HFF-Myc (cell line): ENCODE results near the gene GASK1B.

Experiments used
- DNase-seq: peaks from one replicate; pipeline ENCODE4 v3.0.0-alpha.2; 2011; ENCODE audit warnings: low read depth; ENCODE audit errors: extremely low read depth
- H3K4me3 ChIP-seq: replicated peaks from 2 replicates; pipeline ENCODE4 v1.5.1; 2011; ENCODE audit warnings: low read depth, mild to moderate bottlenecking, control low read depth, low read length
- TF ChIP-seq, protein P1 (sequence below): IDR thresholded peaks from 2 replicates; pipeline ENCODE4 v1.5.1; 2012; ENCODE audit warnings: mild to moderate bottlenecking, low read depth, low read length, control low read depth; ENCODE audit errors: missing control alignments

The GASK1B gene

DNA sequence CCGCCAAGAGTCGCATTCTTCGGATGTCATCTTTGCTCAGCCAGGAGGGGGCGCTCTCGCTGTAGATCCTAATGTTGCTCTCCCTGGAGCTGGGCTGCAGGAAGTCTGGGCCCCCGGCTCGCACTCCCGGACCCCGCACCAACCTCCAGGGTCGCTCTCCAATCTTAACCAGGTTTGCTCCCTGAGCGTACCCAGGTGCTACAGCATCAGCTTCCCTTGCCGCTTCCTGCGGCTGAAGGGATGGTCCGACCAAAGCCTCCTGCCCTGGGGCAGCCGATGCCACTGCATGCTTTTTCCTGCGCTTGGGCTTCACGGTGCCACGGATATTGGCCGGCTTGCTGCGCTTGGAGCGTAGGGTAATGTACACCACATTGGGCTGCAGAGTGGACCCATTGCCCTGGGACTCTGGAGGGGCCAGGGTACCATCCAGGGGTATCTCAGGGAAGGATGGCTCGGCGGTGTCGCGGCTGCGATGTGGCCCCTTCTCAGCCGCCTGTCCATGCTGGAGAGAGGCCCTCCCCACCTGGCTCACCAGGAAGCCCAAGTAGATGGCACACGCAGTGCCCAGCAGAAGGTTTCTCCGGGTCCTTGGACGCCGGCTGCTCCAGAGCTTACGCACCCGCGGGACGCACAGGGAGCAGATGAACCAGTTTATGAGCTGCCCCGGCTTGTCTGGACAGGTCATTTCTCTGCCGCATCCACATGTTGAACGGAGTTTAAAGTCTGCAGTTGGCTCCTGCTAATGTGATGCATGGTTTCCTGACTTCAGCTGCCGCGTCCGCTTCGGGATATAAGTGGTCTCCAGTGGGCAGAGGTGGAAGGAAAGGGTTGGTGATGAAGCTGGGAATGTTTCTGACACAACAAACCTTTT is 1.9 kb downstream of the GASK1B start:
- peak overlapping the region; percentile 47 for H3K4me3 ChIP-seq
- DNase-seq, result no peak
- TF ChIP-seq, protein P1, sequence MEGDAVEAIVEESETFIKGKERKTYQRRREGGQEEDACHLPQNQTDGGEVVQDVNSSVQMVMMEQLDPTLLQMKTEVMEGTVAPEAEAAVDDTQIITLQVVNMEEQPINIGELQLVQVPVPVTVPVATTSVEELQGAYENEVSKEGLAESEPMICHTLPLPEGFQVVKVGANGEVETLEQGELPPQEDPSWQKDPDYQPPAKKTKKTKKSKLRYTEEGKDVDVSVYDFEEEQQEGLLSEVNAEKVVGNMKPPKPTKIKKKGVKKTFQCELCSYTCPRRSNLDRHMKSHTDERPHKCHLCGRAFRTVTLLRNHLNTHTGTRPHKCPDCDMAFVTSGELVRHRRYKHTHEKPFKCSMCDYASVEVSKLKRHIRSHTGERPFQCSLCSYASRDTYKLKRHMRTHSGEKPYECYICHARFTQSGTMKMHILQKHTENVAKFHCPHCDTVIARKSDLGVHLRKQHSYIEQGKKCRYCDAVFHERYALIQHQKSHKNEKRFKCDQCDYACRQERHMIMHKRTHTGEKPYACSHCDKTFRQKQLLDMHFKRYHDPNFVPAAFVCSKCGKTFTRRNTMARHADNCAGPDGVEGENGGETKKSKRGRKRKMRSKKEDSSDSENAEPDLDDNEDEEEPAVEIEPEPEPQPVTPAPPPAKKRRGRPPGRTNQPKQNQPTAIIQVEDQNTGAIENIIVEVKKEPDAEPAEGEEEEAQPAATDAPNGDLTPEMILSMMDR, result peak; percentile 62

DNA sequence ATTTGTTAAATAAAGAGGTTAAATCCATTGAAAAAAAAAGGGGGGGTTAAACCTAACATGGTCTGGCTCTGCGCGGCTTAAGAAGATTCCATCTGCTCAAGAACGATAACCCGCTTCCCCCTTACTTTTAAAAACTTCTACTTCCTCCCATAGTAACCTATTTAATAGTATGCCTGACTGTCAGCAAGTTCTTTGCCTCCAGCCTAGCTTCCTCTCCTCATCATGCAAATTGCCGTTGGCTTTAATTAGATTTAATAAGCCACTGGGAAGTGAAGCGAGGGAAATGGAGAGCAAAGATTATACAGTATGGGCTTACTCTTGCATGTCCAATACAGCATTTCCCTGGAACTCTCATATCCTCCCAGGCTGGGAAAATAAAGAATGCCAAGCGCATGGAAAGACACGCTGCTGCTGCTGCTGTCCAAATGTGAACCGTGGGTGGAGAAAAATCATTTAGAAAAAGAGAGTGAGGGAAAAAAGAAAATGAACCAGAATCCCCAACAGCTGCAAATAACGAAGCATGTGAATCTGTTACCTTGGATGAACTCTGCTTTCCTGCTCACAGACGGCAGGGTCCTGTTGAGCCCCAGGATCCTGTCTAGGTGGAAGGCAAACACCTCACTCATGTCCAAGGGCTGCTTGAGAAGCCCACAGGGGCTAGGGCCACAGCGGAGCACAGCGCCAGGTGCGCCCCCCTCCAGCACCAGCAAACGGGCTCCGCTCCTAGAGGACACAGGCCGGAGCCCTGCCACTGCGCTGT is 2.7 kb downstream of the GASK1B start:
- no peak for DNase-seq
- H3K4me3 ChIP-seq, result peak overlapping the region; percentile 47
- TF ChIP-seq, protein P1, result no peak

DNA sequence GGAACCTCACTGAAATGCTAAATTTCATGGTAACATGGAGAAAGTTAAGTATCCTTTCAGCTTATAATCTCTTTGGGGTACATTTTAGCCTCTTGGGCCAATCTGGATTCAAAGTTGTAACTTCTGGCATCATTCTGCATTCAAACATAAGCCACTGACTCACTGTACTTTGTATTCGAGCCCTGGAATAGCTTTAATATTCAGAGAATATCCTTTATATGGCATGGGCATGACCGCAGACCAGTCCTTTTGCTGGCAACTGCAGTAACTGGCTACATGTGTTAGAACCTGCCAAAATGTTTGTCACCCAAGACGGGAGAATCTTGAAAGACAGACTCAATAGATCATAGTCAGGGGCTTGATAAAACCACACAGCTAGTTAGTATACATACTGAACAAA is 3.3 kb downstream of the GASK1B start:
- peak overlapping the region; percentile 47 for H3K4me3 ChIP-seq
- DNase-seq, result no peak
- TF ChIP-seq, protein P1, result no peak

DNA sequence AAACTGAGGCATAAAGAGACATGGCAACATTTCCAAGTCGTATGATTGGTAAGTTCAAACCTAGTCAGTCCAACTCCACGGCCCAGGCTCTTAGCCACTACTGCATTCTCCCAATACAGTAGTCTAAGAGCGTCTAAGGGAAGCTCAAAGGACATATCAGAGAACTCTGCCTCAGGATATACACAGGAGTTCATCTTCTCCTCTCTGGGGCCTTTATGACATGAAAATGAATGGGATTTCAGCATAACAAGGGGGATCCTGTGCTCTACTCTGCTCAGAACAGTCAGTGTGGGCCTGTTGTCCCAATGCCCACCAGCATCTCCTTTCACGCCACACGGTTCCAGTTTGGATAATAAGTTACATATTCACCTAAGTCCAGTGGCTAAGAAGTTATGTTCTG is 4.2 kb downstream of the GASK1B start:
- no peak for DNase-seq
- TF ChIP-seq, protein P1, result no peak
- H3K4me3 ChIP-seq, result peak overlapping the region; percentile 47

DNA sequence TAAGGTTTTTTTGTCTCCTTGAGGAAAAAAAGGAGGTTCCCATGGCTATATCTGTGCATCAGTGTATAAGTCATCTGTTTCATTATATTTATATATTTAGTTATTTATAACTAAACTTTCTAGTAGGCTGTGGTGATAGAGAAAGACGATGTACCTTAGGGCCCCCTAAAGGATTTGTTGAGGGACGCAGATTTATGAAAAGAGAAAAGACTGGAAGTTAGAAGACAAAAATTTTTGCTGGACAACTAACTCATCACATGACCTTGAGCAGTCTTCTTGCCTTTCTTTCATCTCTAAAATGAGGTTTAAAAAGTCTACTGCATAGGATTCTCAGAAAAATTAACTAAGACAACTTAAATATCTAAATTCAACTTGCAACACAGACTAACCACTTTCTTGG is 6.1 kb downstream of the GASK1B start:
- no peak overlapping the region for H3K4me3 ChIP-seq
- DNase-seq, result no peak
- TF ChIP-seq, protein P1, result no peak

DNA sequence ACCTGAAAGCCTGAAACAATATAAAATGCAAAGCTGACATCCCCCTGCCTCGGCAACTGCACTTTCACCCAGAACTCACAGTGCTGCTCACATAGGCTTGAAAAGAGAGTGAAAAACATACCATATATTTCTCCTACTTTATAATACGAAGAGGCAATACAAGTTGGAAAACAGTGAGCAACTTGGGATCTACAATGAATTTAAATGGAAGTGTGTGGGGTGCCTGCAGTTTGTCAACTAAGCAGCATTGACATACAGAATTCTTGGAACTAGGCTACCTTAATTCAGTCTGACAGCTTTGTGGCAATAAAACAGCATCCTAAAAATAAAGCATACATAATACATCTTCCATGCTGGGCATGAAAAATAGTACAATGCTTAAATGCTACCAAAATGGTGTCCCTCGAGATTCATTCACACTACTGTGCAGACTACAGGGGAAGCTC is 8.0 kb downstream of the GASK1B start:
- TF ChIP-seq, protein P1, result no peak
- H3K4me3 ChIP-seq, result no peak overlapping the region
- DNase-seq, result no peak
